Hematopoietic multipotent progenitor cell treated with erythropoietin and hydrocortisone succinate and interleukin-3 and kit ligand, for 15 days (in vitro differentiated cells): ENCODE results near the gene GLTPD2.
A peak's percentile ranks its signal among the peaks of the same experiment; 100 is the strongest.

Source experiments
- DNase-seq: peaks from one replicate; pipeline ENCODE4 v3.0.0-alpha.2; 2015; ENCODE audit warnings: low spot score

The GLTPD2 gene

GRCh38 chr17:4788807-4789700 lies at the start of gene GLTPD2:
Gene GLTPD2, plus strand, starts transcription at chr17:4788964. Its CDS starts 48 bp downstream, at chr17:4789012.
- DNase-seq, result no peak

GRCh38 chr17:4739122-4740024 lies 49.4 kb upstream of the GLTPD2 start, which contains the start of the genes CXCL16 and ZMYND15:
Gene CXCL16, minus strand, starts transcription at chr17:4739928. Its CDS starts 589 bp downstream, at chr17:4739339.
Gene ZMYND15, plus strand, starts transcription at chr17:4739833. Its CDS starts 716 bp downstream, at chr17:4740549.
- DNase-seq, result peak; percentile 57

- DNase-seq, result no peak
Observed at GRCh38 chr17:4740025-4740351, 48.8 kb upstream of the GLTPD2 start.

- no peak for DNase-seq
Observed at GRCh38 chr17:4740584-4740983, 48.2 kb upstream of the GLTPD2 start.

GRCh38 chr17:4741544-4741943 lies 47.2 kb upstream of the GLTPD2 start:
- no peak for DNase-seq

- DNase-seq, result no peak
Observed at GRCh38 chr17:4742133-4742532, 46.6 kb upstream of the GLTPD2 start.

DNA sequence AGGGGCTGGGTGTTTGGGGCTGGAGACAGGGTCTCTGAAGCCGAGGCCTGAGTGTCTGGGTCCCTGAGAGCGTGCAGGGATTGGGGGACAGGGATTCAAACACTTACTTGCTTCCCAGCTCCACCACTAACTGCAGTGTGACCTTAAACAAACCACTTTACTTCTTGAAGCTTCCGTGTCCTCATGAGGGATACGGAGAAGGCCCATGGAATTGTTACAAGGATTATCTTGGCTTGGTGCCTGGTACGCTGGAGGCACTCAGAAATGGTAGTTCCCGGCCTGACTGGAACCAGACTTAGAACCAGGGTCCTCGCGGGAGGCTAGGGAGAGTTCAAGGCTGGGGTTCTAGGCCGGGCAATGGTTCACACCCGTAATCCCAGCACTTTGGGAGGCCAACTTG lies 46.1 kb upstream of the GLTPD2 start:
- DNase-seq, result no peak

DNA sequence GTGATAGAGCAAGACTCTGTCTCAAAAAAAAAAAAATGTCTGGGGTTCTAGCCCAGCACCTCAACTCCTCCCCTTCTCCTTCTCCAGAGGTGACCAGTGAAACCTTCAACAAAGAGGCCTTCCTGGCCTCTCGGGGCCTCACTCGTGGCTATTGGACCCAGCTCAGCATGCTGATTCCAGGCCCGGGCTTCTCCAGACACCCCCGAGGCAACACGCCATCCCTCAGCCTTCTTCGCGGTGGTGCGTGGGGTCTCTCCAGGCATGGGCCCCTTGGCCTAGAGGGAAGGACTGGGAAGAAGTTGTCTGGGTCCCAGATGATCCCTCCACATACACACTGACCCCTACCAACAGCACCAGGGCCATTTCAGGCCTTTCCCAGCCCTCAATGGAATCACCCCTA lies 45.5 kb upstream of the GLTPD2 start:
- no peak for DNase-seq

- no peak for DNase-seq
Observed at GRCh38 chr17:4743898-4744297, 44.9 kb upstream of the GLTPD2 start.

DNA sequence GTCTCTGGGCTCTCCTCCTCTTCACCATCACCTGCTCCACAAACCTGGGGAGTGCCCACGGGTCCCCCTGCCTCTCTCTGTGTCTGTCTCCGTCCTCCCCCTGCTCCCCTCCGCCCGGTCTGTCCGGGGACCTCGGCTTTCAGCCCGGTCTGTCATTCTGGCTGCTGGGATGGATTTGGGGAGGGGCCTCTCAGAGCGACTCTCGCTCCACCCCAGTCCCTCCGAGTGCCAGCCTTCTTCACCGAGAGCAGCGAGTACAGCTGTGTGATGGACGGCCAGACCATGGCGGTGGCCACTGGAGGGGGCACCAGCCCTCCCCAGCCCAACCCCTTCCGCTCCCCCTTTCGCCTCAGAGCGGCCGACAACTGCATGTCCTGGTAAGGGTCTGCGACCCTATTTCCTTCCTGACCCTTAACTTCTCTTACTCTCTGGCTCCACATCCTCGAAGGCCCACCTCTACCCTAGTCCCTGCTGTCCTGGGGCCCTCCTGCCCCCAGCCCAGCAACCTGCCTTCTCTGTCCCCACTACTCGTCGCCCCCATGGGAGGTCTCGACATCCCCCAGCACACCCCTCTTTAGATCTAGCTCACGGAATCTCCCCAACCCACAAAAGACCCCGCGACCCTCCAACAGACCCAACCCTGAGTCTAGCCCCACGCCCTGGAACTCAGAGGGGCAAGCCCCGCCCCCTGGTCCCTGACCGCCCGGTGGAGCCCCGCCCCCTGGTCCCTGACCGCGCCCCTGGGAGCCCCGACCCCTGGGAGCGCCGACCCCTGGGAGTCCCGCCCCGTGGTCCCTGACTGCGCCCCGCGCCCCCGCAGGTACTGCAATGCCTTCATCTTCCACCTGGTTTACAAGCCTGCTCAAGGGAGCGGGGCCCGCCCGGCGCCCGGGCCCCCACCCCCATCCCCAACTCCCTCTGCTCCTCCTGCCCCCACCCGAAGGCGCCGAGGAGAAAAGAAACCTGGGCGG lies 43.5 kb upstream of the GLTPD2 start:
- no peak for DNase-seq

DNA sequence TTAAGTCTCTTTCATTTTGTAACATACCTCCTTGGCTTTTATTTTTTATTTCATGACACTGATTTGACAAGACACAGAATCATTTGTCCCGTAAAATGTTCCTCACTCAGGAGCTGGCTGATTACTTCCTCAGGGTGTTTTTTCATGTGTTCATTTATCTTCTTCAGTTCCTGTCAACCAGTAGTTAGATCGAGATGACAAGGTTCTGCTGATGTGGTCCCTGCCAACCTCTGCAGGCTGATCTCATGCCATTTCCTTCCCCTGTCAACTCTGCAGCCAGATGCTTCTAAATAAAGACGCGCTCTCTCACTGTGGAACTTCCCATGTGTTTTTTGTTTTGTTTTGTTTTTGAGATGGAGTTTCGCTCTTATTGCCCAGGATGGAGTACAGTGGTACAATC lies 40.9 kb upstream of the GLTPD2 start:
- no peak for DNase-seq

- DNase-seq, result no peak
Observed at GRCh38 chr17:4748686-4749085, 40.1 kb upstream of the GLTPD2 start.

DNA sequence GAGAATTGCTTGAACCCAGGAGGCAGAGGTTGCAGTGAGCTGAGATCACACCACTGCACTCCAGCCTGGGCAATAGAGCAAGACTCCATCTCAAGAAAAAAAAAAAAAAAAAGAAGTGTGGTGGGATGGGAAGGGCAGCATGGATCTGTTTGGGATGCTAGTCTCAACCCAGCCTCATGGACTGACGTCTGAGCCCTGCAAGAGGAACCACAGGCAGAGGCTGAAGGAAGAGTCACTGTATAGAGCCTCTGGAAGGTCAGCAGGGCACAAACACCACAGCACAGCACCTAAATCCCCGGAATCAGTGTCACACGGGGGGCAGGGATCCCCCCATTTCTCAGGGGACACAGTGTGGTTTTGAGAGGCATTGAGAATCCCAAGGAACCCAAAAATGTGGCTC lies 38.2 kb upstream of the GLTPD2 start:
- no peak for DNase-seq

- DNase-seq, result no peak
Observed at GRCh38 chr17:4751932-4752331, 36.8 kb upstream of the GLTPD2 start.

DNA sequence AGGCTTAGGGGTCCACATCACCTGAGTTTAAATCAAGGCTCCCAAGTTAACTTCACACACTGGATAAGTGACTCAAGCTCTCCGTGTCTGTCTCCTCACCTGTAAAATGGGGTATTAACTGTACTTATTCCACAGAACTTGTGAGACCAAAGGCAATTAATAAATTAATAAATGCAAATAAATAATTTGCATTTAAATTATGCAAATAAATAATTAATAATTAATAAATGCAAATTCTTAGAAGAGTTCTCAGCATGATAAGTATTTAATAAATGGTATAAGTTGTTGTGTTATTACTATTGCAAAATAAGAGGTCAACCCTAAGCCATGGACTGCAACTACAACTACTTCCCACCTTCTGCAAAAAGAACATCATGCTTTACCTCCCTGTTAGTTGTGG lies 35.4 kb upstream of the GLTPD2 start:
- DNase-seq, result no peak

GRCh38 chr17:4759776-4760236 lies 29.0 kb upstream of the GLTPD2 start:
- no peak for DNase-seq

DNA sequence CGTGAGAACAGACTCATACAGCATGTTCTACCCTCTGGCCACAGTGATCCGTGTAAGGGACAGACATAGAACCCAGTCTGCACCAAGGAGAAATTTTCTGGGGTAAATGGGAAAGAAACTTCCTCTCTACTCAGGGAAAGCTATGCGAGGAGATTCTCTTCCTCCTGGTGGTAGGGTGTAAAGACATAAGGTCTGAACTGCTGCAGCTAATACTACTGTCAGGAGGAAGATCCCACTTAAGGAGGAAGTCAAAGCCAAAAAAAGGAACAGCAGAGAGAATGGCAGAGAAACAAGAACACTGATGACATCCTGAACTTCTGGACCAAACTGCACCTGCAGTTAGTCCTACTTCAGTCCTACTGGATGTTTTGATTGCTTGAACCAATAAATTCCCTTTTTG lies 24.2 kb upstream of the GLTPD2 start:
- DNase-seq, result no peak

GRCh38 chr17:4766201-4766600 lies 22.6 kb upstream of the GLTPD2 start:
- DNase-seq, result no peak

GRCh38 chr17:4766723-4767122 lies 22.0 kb upstream of the GLTPD2 start:
- DNase-seq, result no peak

DNA sequence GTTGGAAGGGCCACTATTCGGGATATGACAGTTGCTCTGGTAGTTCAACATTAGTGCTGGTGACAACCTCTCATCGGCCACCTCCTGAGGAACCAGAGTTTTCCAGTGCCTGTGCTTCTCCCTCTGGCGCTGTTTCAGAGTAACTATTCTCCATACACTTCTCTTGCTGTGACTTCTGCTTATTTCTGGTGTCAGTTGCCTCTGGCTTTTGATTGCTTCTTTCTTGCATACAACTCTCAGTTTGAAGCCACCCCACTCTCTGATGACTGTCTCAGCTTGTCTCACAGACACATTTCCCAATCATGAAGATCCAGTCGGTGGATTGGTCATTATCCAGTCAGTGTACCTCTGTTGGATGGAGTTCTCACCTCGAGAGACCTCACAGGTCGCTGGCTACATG lies 20.5 kb upstream of the GLTPD2 start:
- no peak for DNase-seq

GRCh38 chr17:4769628-4770027 lies 19.1 kb upstream of the GLTPD2 start:
- no peak for DNase-seq
